HG03520 (cell line): ENCODE results near the gene STBD1.
"Not testable (repeated sequence)": the region's sequence is repeated elsewhere in the genome, so short reads cannot be mapped to it uniquely, and the experiment has no call there.

Experiments
- ATAC-seq: cut with Tn5 transposase; IDR thresholded peaks from one replicate; pipeline ENCODE4 v1.9.1; 2021; ENCODE audit warnings: mild to moderate bottlenecking, moderate library complexity; ENCODE audit not compliant: unreplicated experiment

The STBD1 gene

GRCh38 chr4:76305971-76306881 lies at the start of gene STBD1:
TSS of gene STBD1 (plus strand) at chr4:76306733. CDS start at chr4:76306770, 37 bp downstream.
- no peak for ATAC-seq

GRCh38 chr4:76256968-76257367 lies 49.6 kb upstream of the STBD1 start:
- ATAC-seq, result no peak

GRCh38 chr4:76257824-76258223 lies 48.7 kb upstream of the STBD1 start:
- no peak for ATAC-seq

DNA sequence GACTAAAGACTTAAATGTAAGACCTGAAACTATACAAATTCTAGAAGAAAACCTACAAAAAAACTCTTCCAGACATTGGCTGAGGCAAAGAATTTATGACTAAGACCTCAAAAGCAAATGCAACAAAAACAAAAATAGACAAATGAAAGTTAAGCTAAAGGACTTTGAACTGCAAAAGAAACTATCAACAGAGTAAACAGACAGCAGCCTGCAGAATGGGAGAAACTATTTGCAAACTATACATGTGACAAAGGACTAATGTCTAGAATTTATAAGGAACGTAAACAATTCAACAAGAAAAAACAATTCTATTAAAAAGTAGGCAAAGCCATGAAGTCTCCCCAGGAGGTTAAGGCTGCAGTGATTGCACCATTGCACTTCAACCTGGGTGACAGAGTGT lies 46.0 kb upstream of the STBD1 start:
- no peak for ATAC-seq

GRCh38 chr4:76265631-76266218 lies 40.8 kb upstream of the STBD1 start:
- no peak for ATAC-seq

DNA sequence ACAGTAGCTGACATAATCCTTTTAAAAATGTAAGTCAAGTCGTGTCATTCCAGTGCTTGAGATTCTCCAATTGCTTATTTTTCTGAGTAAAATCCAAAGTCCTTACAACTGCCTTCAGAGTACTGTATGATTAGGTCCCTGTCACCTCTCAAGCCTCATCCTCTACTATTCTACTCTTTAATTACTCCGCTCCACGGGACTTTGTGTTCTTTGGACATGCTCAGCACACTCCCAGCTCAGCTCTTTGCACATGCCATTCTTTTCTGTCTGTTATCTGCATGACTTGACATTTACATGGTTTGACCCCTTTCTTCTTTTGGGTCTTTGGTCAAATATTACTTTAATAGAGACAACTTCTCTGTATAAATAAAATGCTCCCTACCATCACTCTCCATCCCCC lies 39.9 kb upstream of the STBD1 start:
- no peak for ATAC-seq

DNA sequence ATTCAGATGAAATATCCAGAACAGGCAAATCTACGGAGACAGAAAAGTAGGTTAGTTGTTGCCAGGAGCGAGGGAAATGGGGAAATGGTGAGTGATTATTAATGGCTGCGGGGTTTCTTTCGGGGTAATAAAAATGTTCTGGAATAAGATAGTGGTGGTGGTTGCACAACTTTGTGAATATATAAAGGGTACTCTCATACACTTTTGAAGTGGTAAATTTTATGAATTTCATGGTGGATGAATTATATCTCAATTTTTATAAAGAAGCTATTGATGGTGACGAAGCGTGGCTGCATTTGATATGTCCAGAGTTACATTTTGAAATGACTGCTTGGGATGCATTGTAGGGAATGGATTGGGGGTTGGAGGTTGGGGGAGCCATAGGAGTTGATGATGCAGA lies 38.7 kb upstream of the STBD1 start:
- no peak for ATAC-seq

DNA sequence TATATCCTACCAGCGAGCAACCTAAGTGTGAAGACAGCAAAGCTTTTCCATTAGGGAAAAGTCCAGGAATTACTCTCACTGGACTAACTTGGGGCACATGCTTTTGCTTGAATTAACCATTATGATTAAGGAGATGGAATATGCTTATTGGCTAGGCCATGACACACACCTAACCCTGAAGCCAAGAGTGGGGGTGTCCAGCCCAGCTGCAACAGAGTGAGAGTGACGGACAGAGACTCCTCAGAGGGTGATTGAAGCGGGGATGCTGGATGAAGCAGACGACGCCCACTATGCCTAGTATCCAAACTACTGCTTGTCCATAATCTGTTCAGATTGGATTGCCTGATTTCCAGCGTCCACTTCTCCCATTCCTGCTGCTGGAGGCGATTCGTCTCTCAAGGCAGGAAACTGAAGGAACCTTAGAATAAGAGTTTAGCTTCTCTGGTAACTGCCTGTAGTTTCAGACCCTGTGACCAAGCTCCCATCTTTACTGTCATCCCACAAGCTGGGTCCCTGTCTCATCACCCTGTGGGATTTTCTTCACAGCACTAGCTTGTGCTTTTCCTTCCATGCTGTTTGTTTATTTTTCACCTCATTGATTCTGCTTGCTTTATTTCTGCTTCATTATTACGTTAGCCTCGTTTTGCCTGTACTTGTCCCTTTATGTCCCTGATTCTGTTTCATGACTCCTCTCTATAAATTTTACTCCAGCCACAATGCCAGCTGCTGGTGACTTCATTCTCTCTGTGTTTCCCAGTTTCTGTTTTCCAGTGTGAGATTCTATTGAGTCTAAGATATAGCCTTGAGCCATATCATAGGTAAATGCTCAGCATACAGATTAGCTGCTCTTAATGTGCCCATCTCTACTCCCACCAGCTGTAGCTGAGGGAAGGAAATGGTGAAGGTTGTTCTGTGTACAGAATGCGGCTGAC lies 36.0 kb upstream of the STBD1 start:
- no peak for ATAC-seq

GRCh38 chr4:76271248-76271647 lies 35.3 kb upstream of the STBD1 start:
- ATAC-seq, result no peak

- ATAC-seq, result no peak
These were observed 34.5 kb upstream of the STBD1 start for GRCh38 chr4:76272073-76272472.

GRCh38 chr4:76272582-76272981 lies 34.0 kb upstream of the STBD1 start:
- ATAC-seq, result no peak

GRCh38 chr4:76272999-76273398 lies 33.5 kb upstream of the STBD1 start:
- ATAC-seq, result no peak

DNA sequence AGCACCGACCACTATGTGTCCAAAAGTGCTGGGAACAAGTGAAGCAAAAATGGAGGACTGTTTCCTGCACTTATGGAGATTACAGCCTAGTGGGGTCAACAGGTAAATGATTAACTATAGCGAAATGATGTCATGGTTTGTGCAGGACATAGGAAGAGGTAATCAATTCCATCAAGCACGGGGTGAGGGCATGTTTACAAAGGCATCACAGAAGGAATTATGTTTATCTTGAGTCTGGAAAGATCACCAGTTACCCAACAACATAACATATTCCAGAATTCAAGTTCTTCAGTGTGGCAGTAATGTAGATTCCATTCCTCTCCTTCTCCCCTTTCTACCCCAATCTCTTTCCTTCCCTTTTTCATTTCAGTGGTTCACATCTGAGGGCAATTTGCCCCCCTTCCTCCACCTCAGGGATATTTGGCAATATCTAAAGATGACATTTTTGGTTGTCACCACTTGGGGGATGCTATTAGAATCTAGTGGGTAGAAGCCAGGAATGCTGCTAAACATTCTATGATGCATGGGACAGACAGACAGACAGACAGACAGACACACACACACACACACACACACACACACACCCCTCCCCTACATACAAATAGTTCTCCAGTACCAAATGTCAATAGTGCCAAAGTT lies 30.9 kb upstream of the STBD1 start:
- ATAC-seq, result no peak

DNA sequence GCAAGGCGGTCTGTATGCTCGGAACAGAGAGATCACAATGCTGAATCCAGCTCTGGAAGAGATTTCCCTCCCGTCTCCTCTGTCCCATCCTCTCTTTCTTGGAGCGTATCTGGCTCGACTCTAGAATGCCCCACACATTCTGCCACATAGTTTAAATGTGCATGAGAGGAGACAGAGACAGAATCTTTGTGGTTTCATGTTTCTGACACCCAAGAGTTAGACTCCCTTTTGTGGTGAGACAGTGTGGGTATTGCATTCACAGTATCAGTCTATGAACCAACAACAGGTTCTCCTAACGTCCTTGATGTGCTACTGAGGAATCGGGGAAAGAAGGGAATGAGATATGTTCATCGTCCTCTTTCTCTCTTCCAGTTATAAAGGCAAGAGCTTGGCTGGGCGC lies 29.7 kb upstream of the STBD1 start:
- no peak for ATAC-seq

- ATAC-seq, result no peak
These were observed 28.9 kb upstream of the STBD1 start for GRCh38 chr4:76277667-76278066.

DNA sequence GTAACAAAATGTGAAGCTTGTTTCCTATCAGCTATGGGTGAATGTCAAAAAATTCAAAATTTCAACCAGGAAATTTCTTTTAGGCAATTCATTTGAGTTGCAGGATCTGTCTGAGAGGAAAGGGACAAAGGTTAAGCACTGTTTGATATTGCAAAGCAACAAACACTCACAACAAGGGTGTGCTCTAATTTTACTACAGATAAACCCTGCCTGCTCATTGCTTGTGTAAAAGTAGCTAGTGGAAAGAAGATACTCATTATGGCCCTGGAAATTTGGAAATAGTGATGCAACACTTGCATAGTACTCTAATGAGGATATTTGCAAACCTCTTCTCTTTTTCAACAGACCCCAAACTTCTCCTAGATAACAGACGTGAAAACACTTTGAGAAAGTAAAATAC lies 27.9 kb upstream of the STBD1 start:
- no peak for ATAC-seq

GRCh38 chr4:76279462-76279861 lies 27.1 kb upstream of the STBD1 start:
- ATAC-seq, result no peak

DNA sequence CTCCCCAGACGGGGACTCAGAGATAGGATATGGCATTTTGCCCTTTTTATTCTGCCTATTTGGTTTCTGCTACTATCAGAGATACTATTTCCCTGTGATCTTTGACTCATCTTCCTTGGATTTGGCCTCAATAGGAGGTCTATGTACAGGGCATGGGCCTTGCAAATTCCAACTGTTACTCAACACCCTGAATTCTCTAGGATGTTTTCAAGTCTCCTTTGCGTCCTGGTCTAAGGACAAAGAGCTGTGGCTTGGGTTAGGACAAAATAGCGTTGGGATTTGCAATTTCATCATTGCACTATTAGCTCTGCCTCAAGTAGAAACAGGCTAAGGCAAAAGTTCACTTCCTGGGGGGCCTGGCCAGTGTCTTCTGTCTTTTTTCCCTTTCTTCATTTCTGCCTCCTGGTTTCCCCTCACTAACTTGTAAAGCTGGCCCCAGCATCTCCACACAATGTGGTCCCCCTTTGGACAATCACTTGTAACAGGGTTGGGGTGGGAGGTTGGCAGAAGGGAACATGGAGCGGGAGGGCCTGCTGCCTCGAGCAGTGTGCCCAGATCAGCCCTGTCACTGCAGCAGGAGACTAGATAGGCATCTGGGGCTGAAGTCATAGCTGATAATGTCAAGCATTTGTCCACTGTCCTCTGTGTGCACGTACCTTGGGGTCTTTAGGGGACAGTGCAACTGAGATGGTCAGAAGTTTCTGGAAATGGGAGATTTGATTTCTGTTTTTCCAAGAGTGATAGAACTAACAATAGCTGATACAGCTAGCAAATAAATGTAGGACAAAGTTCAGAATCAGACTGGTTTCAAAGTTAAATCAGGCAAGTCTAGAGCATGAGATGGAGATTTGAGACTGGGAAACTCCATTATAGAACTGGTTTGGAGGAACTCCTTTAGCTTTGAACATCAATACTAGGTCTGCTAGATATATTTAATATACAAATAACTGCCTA lies 25.8 kb upstream of the STBD1 start:
- ATAC-seq, result no peak

- ATAC-seq, result not testable (repeated sequence)
These were observed 24.9 kb upstream of the STBD1 start for GRCh38 chr4:76281594-76281993.
